Measurements from ENCODE around the gene TUBA8.

- TF ChIP-seq POLR2A (IDR thresholded peaks at IDR 0.05) = no peak
- TF ChIP-seq, protein P1, sequence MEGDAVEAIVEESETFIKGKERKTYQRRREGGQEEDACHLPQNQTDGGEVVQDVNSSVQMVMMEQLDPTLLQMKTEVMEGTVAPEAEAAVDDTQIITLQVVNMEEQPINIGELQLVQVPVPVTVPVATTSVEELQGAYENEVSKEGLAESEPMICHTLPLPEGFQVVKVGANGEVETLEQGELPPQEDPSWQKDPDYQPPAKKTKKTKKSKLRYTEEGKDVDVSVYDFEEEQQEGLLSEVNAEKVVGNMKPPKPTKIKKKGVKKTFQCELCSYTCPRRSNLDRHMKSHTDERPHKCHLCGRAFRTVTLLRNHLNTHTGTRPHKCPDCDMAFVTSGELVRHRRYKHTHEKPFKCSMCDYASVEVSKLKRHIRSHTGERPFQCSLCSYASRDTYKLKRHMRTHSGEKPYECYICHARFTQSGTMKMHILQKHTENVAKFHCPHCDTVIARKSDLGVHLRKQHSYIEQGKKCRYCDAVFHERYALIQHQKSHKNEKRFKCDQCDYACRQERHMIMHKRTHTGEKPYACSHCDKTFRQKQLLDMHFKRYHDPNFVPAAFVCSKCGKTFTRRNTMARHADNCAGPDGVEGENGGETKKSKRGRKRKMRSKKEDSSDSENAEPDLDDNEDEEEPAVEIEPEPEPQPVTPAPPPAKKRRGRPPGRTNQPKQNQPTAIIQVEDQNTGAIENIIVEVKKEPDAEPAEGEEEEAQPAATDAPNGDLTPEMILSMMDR (IDR thresholded peaks at IDR 0.05) = no peak
These were observed 1.2 kb downstream of the TUBA8 start for GRCh38 chr22:18111759-18112330.

Data from testis (tissue), 2 donors.